H9 (cell line): ENCODE results near the gene PHOSPHO1. TPM values are rescaled to one million over a fixed set of nuclear protein-coding genes. Genes with fewer than 3 reads are reported as not detected.

Experiments
- DNase-seq: peaks from one replicate; pipeline ENCODE4 v3.0.0-alpha.2; 2017
- H2AFZ ChIP-seq: one replicate; pipeline ENCODE4 v1.6.1; 2013; ENCODE audit warnings: mild to moderate bottlenecking, low read length, control low read depth, moderate library complexity
- H2AK5ac ChIP-seq: 2 replicates; pipeline ENCODE4 v1.6.1; 2013; ENCODE audit warnings: low read length, control low read depth, mixed read lengths; ENCODE audit not compliant: insufficient read length
- H2BK120ac ChIP-seq: one replicate; pipeline ENCODE4 v1.6.1; 2013; ENCODE audit warnings: low read depth, mild to moderate bottlenecking, low read length, control low read depth, inconsistent platforms; ENCODE audit not compliant: poor library complexity, severe bottlenecking
- H2BK12ac ChIP-seq: 2 replicates; pipeline ENCODE4 v1.6.1; 2013; ENCODE audit warnings: low read length, control low read depth, mixed read lengths, low read depth; ENCODE audit not compliant: insufficient read length
- H2BK15ac ChIP-seq: 2 replicates; pipeline ENCODE4 v1.6.1; 2013; ENCODE audit warnings: low read depth, low read length, control low read depth
- H2BK20ac ChIP-seq: one replicate; pipeline ENCODE4 v1.6.1; 2013; ENCODE audit warnings: low read depth, mild to moderate bottlenecking, low read length, control low read depth, inconsistent platforms; ENCODE audit not compliant: poor library complexity, severe bottlenecking
- H2BK5ac ChIP-seq: 2 replicates; pipeline ENCODE4 v1.6.1; 2013; ENCODE audit warnings: low read length, control low read depth, mixed read lengths; ENCODE audit not compliant: insufficient read length
- H3K14ac ChIP-seq: 2 replicates; pipeline ENCODE4 v1.6.1; 2013; ENCODE audit warnings: low read length, control low read depth; ENCODE audit not compliant: insufficient read depth
- H3K18ac ChIP-seq: 2 replicates; pipeline ENCODE4 v1.6.1; 2013; ENCODE audit warnings: low read depth, mild to moderate bottlenecking, mixed read lengths, low read length, control low read depth; ENCODE audit not compliant: insufficient read length
- H3K23ac ChIP-seq: 2 replicates; pipeline ENCODE4 v1.6.1; 2013; ENCODE audit warnings: low read length, control low read depth, mixed read lengths, low read depth; ENCODE audit not compliant: insufficient read length
- H3K23me2 ChIP-seq: 2 replicates; pipeline ENCODE4 v1.6.1; 2013; ENCODE audit warnings: low read depth, mild to moderate bottlenecking, mixed read lengths, low read length, control low read depth; ENCODE audit not compliant: insufficient read length, poor library complexity, severe bottlenecking
- H3K27ac ChIP-seq: 2 replicates; pipeline ENCODE4 v1.5.1; 2013; ENCODE audit warnings: low read length, control low read depth, mixed read lengths, low read depth; ENCODE audit not compliant: insufficient read length
- H3K27me3 ChIP-seq: 2 replicates; pipeline ENCODE4 v1.6.1; 2013; ENCODE audit warnings: low read length, control low read depth, inconsistent platforms; ENCODE audit not compliant: insufficient read depth
- H3K4ac ChIP-seq: 2 replicates; pipeline ENCODE4 v1.6.1; 2013; ENCODE audit warnings: low read depth, mild to moderate bottlenecking, control low read depth, inconsistent platforms, low read length, moderate library complexity
- H3K4me1 ChIP-seq: 2 replicates; pipeline ENCODE4 v1.6.1; 2013; ENCODE audit warnings: low read length, control low read depth, inconsistent platforms; ENCODE audit not compliant: insufficient read depth
- H3K4me2 ChIP-seq: 2 replicates; pipeline ENCODE4 v1.6.1; 2013; ENCODE audit warnings: low read length, control low read depth, mixed read lengths; ENCODE audit not compliant: insufficient read length, insufficient read depth
- H3K56ac ChIP-seq: 2 replicates; pipeline ENCODE4 v1.6.1; 2013; ENCODE audit warnings: low read depth, mild to moderate bottlenecking, mixed read lengths, low read length, control low read depth; ENCODE audit not compliant: insufficient read length
- H3K79me1 ChIP-seq: 2 replicates; pipeline ENCODE4 v1.6.1; 2013; ENCODE audit warnings: low read depth, mild to moderate bottlenecking, moderate library complexity, low read length, control low read depth, inconsistent platforms; ENCODE audit not compliant: insufficient read depth, poor library complexity, severe bottlenecking
- H3K79me2 ChIP-seq: 2 replicates; pipeline ENCODE4 v1.6.1; 2013; ENCODE audit warnings: low read length, control low read depth, inconsistent platforms; ENCODE audit not compliant: insufficient read depth
- H3K9ac ChIP-seq: 2 replicates; pipeline ENCODE4 v1.6.1; 2013; ENCODE audit warnings: low read length, control low read depth, mixed read lengths; ENCODE audit not compliant: insufficient read length; ENCODE audit errors: extremely low read depth
- H3K9me3 ChIP-seq: one replicate; pipeline ENCODE4 v1.6.1; 2013; ENCODE audit warnings: low read depth, low read length, inconsistent platforms; ENCODE audit not compliant: control insufficient read depth
- H3T11ph ChIP-seq: one replicate; pipeline ENCODE4 v1.6.1; 2013; ENCODE audit warnings: mild to moderate bottlenecking, low read length, control low read depth, inconsistent platforms
- H4K20me1 ChIP-seq: one replicate; pipeline ENCODE4 v1.6.1; 2013; ENCODE audit not compliant: control insufficient read depth, insufficient read length, insufficient read depth
- H4K5ac ChIP-seq: 2 replicates; pipeline ENCODE4 v1.6.1; 2013; ENCODE audit warnings: low read depth, mild to moderate bottlenecking, mixed read lengths, low read length, control low read depth; ENCODE audit not compliant: insufficient read length
- H4K8ac ChIP-seq: replicated peaks from 2 replicates; pipeline ENCODE4 v1.6.1; 2013; ENCODE audit warnings: low read length, control low read depth, mixed read lengths, low read depth; ENCODE audit not compliant: insufficient read length
- H4K91ac ChIP-seq: 2 replicates; pipeline ENCODE4 v1.6.1; 2013; ENCODE audit warnings: low read depth, mild to moderate bottlenecking, moderate library complexity, mixed read lengths, low read length, control low read depth; ENCODE audit not compliant: insufficient read length
- H3K27ac Mint-ChIP-seq, 3 experiments: 2 replicates in 2 of 3; 3 replicates in 1 of 3; pipeline ENCODE4 v1.8.0; 2020 to 2021; ENCODE audit warnings: mixed read lengths in 3 of 3, mild to moderate bottlenecking in 1 of 3, moderate library complexity in 1 of 3
- H3K27me3 Mint-ChIP-seq: 2 replicates; pipeline ENCODE4 v1.8.0; 2021; ENCODE audit warnings: low read depth, mild to moderate bottlenecking, moderate library complexity, mixed read lengths
- H3K36me3 Mint-ChIP-seq, 3 experiments: 2 replicates in 2 of 3; 3 replicates in 1 of 3; pipeline ENCODE4 v1.8.0; 2020 to 2021; ENCODE audit warnings: low read depth in 3 of 3, mixed read lengths in 3 of 3; ENCODE audit not compliant: insufficient read depth in 1 of 3
- H3K4me1 Mint-ChIP-seq, 2 experiments: 2 replicates each; pipeline ENCODE4 v1.8.0; 2020; ENCODE audit warnings: mixed read lengths in 2 of 2
- H3K4me3 Mint-ChIP-seq, 2 experiments: 2 replicates in 1 of 2; 3 replicates in 1 of 2; pipeline ENCODE4 v1.8.0; 2020 to 2021; ENCODE audit warnings: mild to moderate bottlenecking in 2 of 2, mixed read lengths in 2 of 2, moderate library complexity in 1 of 2
- H3K9me3 Mint-ChIP-seq, 2 experiments: 2 replicates in 1 of 2; 3 replicates in 1 of 2; pipeline ENCODE4 v1.8.0; 2020; ENCODE audit warnings: mild to moderate bottlenecking in 2 of 2, mixed read lengths in 2 of 2, moderate library complexity in 1 of 2
- CTCF ChIP-seq: fragments of 200-600 bp; sonication (generic); conservative IDR thresholded peaks from 3 replicates; pipeline ENCODE4 v1.8.0; 2021; ENCODE audit warnings: antibody characterized with exemption, mild to moderate bottlenecking
- WGBS: extraction: QIAGEN DNeasy Blood & Tissue Kit; methylation state at CpG from one replicate; pipeline ENCODE4 v1.1.7; 2013; ENCODE audit warnings: missing lambda C conversion rate, low lambda C conversion rate, mixed read lengths; ENCODE audit not compliant: insufficient read length; ENCODE audit errors: extremely low coverage; 5-methylcytosine and 5-hydroxymethylcytosine counted together
- total RNA-seq: library from RNA; stranded (reverse); gene quantifications from 2 replicates; pipeline ENCODE4 v1.2.1, GENCODE V29; 2021

Gene PHOSPHO1
- total RNA-seq, 1 experiment from 2014 or later = 0.63 TPM

GRCh38 chr17:49252148-49252695 is 21.6 kb upstream of the PHOSPHO1 start:
- Histone ChIP-seq H3K23me2 (no peaks in the 10 kb centered on the region), H3K79me2 (no peaks in the 10 kb centered on the region), H2BK20ac (no peak overlapping the region), H3K4ac (no peak overlapping the region), H4K20me1 (no peaks in the 10 kb centered on the region), H2BK15ac (no peak overlapping the region), H4K91ac (no peak overlapping the region), H3K4me1 (no peaks in the 10 kb centered on the region), H2BK120ac (no peak overlapping the region), H3K27ac (no peak overlapping the region), H3K27me3 (no peaks in the 10 kb centered on the region), H2AFZ (no peak overlapping the region), H3K4me2 (no peak overlapping the region), H3K14ac (no peak overlapping the region), H3K56ac (no peak overlapping the region), H4K8ac (no peak overlapping the region), H3K9me3 (no peaks in the 10 kb centered on the region), H4K5ac (no peak overlapping the region), H3T11ph (no peak overlapping the region), H3K18ac (no peak overlapping the region), H2BK5ac (no peak overlapping the region), H3K79me1 (no peaks in the 10 kb centered on the region), H2AK5ac (no peak overlapping the region), H3K23ac (no peak overlapping the region), H3K9ac (no peak overlapping the region), H2BK12ac (no peak overlapping the region)
- Mint-ChIP-seq H3K27ac (no peak overlapping the region), H3K4me3 (no peak overlapping the region), H3K9me3 (no peaks in the 10 kb centered on the region), H3K4me1 (peaks cover 4% of the 10 kb centered on the region in 2 experiments; a peak in 1 of 4 replicates), H3K36me3 (no peaks in the 10 kb centered on the region), H3K27me3 (peaks cover 3% of the 10 kb centered on the region)
- no peak for TF ChIP-seq CTCF
- no peak for DNase-seq
- no CpG with 5 or more reads among the region's 6 CpGs for WGBS
